Body of pancreas (tissue), 4 donors: ENCODE data around the gene MRPS16.

ENCODE experiments used
- CTCF ChIP-seq, 7 experiments: fragments of 450-650 bp in 4 of 7; fragments of 200-600 bp in 3 of 7; sonication (generic) in 3 of 7; IDR thresholded peaks; one replicate each; pipeline ENCODE4 v1.5.1; 2016 to 2019; ENCODE audit warnings: antibody characterized with exemption in 7 of 7
- POLR2A ChIP-seq, 3 donors: fragments of 450-650 bp; IDR thresholded peaks; one replicate each; pipeline ENCODE4 v1.6.1; 2016; ENCODE audit warnings: antibody characterized with exemption in 3 of 3, mild to moderate bottlenecking in 2 of 3

DNA sequence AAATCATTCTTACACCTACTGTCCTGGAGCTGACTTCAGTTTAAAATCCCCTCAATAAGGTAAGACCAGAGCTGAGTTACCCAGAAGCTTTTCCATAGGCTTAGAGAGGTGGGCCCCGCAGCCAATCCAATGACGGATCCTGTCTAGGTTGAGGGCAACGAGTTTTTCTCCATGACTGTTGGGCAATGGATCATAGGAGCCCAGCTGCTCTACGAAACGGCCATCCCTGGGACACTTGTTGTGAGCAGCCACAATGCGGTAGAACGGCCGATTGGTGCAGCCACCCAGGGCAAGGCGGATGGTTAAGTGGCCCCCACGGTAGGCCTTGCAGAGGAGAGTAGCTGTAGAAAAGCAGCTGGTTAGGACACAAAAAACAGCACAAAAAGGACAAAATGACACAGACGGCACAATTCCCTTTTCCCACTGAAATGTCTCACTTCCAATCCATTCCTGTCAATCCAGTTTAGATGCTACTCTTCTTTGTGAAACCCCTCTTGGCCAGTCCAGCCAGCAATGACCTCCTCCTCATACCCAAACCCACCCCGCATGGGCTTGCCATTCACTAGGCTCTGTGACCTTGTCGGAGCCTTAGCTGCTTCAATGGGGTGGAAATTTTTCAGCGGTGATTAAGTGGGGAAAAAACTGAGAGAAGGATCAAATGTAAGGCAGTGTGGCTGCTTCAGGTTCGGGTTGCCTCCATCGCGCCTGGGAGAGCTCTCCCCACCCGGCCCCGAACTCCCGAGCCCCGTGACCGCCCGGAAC is 580 bp downstream of the MRPS16 start:
- no peak for TF ChIP-seq CTCF (IDR thresholded peaks at IDR 0.05)
- no peak for TF ChIP-seq POLR2A (IDR thresholded peaks at IDR 0.05)
